ENCODE measurements around the gene MTMR8.
"Not testable (repeated sequence)": the region's sequence is repeated elsewhere in the genome, so short reads cannot be mapped to it uniquely, and the experiment has no call there.

Gene MTMR8

GRCh38 chrX:64394874-64395567 lies at the start of gene MTMR8:
Gene MTMR8 (minus strand): TSS chrX:64395452. CDS start chrX:64395363, 89 bp downstream.
- peak; percentile 64 for DNase-seq

- no peak for DNase-seq
These were observed 44.3 kb upstream of the MTMR8 start for GRCh38 chrX:64439551-64439950.

GRCh38 chrX:64437665-64438064 lies 42.4 kb upstream of the MTMR8 start:
- DNase-seq: no peak

DNA sequence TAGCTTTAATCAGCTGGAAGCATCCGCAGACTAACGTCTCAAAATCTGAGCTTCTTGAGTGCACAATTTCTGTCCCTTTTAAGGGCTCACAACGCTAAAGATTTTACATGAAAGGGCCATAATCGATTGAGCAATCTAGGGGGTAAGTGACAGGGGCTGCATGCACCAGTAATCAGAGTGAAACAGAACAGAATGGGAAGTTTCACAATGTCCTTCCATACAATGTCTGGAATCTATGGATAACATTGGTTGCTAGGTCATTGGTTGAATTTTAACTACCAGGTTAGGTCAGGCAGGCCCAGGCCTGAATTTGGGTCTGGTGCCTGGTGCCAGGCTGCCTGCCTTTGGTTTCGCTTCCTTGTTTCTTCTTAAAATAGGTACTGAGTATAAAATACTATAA lies 42.0 kb upstream of the MTMR8 start:
- DNase-seq: no peak

DNA sequence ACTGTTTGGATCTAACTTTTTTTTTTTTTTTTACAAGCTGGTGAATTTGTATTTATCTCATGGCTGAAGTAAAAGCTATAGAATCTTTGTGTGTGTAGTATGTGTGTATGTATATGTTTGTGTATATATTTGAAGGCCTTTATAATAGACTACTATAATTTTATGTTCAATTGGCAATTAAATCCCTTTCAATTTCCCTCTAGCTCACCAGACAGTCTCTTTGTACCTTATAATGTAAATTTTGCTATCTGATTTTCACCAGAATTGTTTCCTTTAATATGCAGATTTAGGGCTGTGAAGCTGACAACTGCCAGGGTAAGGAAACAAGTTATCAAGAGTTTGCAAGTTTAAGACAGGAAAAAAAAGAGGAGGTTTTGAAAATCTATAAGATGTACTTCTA lies 33.1 kb upstream of the MTMR8 start:
- no peak for DNase-seq

- DNase-seq: no peak
These were observed 32.5 kb upstream of the MTMR8 start for GRCh38 chrX:64427787-64428186.

- no peak for DNase-seq
These were observed 32.0 kb upstream of the MTMR8 start for GRCh38 chrX:64427281-64427680.

DNA sequence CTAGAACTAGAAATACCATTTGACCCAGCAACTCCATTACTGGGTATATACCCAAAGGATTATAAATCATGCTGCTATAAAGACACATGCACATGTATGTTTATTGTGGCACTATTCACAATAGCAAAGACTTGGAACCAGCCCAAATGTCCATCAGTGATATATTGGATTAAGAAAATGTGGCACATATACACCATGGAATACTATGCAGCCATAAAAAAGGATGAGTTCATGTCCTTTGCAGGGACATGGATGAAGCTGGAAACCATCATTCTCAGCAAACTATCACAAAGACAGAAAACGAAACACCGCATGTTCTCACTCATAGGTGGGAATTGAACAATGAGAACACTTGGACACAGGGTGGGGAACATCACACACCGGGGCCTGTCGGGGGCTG lies 14.5 kb upstream of the MTMR8 start:
- DNase-seq: not testable (repeated sequence)

- DNase-seq: no peak
These were observed 2.8 kb upstream of the MTMR8 start for GRCh38 chrX:64398088-64398487.

DNA sequence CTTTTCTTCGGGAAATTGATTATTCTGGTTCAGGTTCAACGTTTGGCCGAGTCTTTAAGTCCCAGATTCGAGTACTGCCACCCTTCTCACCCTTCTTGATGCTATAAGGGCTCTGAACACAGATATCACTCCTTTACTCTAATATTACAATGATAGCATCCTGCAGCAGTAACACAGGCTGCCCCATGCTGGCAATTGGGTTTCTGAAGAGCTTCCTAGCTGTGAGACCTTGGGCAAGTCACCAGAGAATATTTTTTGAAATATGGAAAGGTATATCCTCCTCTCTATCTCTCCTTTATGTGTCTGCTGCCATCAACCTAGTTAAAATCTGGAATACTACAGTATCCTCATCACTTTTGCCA lies 297 bp upstream of the MTMR8 start:
- no peak for DNase-seq

- DNase-seq: no peak
These were observed 986 bp downstream of the MTMR8 start for GRCh38 chrX:64394059-64394873.

- DNase-seq: no peak
These were observed 5.8 kb downstream of the MTMR8 start for GRCh38 chrX:64389489-64389888.

GRCh38 chrX:64380789-64381188 lies 14.5 kb downstream of the MTMR8 start:
- DNase-seq: not testable (repeated sequence)

DNA sequence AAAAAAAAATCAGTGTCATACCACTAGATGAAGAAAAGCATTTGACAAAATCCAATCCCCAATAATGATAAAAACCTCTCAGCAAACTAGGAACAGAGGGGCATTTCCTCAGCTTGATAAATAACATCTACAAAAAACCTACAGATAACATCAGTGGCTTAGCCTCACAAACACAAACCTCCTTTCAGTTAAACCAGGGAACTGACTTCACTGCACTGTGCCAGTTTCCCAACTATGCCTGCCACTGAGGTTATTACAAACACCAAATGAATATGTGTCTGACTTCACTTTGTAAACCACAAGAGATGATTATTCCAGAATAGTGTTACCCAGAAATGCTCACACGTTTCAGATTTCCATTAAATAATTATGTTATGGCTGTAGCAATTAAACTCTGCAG lies 15.3 kb downstream of the MTMR8 start:
- DNase-seq: no peak

DNA sequence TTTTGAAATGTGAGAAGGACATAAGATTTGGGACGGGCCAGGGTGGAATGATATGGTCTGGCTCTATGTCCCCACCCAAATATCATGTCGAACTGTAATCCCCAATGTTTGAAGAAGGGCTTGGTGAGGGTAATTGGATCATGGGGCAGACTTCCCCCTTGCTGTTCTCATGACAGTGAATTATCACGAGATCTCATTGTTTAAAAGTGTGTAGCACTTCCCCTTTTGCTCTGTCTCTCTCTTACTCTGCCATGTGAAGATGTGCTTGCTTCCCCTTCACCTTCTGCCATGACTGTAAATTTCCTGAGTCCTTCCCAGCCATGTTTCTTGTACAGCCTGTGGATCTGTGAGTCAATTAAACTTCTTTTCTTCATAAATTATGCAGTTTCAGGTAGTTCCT lies 17.5 kb downstream of the MTMR8 start:
- no peak for DNase-seq

- no peak for DNase-seq
These were observed 43.2 kb downstream of the MTMR8 start for GRCh38 chrX:64352081-64352480.

DNA sequence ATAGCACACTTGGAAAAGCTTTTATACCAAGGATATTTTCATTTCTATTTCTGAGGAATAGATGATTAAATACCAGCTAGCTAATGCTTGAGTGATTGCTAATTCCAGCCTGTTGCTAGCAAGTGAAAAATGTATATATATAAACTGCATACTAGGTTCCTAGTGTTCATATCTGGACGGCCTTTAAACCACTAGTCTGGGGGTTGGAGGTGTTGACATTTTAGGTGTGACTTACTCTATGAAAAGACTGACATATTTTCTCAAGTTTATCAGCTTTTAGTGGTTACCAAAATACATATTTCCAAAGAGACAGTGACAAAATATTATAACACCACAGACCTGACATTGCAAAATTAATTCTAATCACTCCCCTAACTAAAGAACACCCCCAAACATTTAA lies 44.7 kb downstream of the MTMR8 start:
- no peak for DNase-seq

- DNase-seq: no peak
These were observed 45.2 kb downstream of the MTMR8 start for GRCh38 chrX:64350047-64350446.

GRCh38 chrX:64342811-64343210 lies 52.4 kb downstream of the MTMR8 start:
- no peak for DNase-seq

- no peak for DNase-seq
These were observed 57.0 kb downstream of the MTMR8 start for GRCh38 chrX:64338296-64338695.

DNA sequence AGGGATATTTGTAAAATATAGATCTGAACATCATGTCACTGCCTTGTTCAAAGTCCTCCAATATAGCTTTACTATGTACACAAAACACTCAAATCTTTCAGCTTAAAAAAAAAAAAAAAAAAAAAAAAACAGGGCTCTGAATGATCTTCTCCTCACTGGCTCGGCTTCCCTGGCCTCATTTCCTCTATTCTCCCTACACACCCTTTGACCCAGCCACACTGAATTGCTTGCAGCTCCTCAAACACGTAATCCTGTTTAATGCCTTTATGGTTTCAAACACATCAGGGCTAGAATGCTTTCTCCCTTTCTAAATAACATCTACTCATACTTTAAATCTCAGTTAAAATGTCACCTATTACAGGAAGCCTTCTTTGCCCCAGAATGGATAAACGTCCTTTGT lies 60.8 kb downstream of the MTMR8 start:
- DNase-seq: no peak

- DNase-seq: no peak
These were observed 65.0 kb downstream of the MTMR8 start for GRCh38 chrX:64330284-64330683.

DNA sequence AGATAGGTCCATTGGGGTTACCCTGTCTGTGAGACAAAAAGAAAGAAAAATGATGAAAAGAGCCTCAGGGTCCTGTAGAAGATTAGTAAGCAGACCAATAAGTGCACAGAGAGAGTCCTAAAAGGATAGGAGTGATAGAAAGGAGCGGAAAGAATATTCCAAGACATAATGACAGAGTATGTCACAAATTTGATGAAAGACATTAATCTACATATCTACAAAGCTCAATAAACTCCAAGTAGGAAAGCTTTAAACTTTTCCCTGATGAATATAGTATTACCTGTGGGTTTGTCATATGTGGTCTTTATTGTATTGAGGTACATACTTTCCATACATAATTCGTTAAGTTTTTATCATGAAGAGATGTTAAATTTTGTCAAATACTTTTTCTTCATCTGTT lies 73.7 kb downstream of the MTMR8 start:
- DNase-seq: no peak

- no peak for DNase-seq
These were observed 81.6 kb downstream of the MTMR8 start for GRCh38 chrX:64313624-64314023.

DNA sequence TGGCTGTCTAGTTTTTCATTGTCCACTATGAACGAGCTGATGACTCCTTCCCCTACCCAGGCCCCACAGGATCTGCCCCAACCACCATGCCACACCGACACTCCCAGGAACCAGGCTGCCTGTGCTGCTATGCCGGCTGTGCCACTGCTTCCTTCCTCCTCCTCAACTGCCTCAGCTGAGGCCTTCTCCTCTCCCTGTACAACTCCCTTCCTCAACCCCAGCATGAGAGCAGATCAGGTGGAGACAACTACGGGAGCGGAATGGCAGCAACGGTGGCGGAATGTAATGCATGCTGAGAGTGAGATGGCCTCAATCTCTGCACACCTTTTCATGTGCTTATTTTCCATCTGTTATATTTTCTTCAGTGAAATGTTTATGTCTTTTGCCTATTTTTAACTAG lies 88.5 kb downstream of the MTMR8 start:
- DNase-seq: no peak
